ENCODE measurements around the gene RBFOX2. TPM values are rescaled to one million over a fixed set of nuclear protein-coding genes. Genes with fewer than 3 reads are reported as not detected.

The RBFOX2 gene
- total and polyA plus RNA-seq, 2 of the 8 experiments (the other 6 are each of a cell fraction or from before 2014, with no cell fraction given): 121 to 122 TPM

GRCh38 chr22:35861451-35861850 is 167.2 kb downstream of the RBFOX2 start:
- H3K56ac ChIP-seq (replicated peaks; ENCODE audit: insufficient read length, low read depth, low read length): no peak overlapping the region
- 87% methylated on average over 4 of the region's 4 CpGs; no CpG with 5 or more reads in 1 of the 2 experiments for WGBS, 2 experiments (ENCODE audit: extremely low coverage in 1 of 2, insufficient coverage in 1 of 2, insufficient read length in 1 of 2, insufficient replicate concordance in 2 of 2, low coverage in 1 of 2, low lambda C conversion rate in 2 of 2, missing lambda C conversion rate in 1 of 2)
- no peaks in the 10 kb centered on the region for H3K23me2 ChIP-seq (ENCODE audit: low read depth, low read length)
- POLR2A ChIA-PET (ENCODE audit: partially characterized antibody): no interaction called here
- no peak overlapping the region for H4K8ac ChIP-seq (ENCODE audit: extremely low read depth, insufficient read depth, low read length)
- H4K91ac ChIP-seq (replicated peaks; ENCODE audit: insufficient read length, low read length): no peak overlapping the region
- no peak overlapping the region for H2BK12ac ChIP-seq (ENCODE audit: low read depth, low read length)
- DNase-seq (ENCODE audit: low read depth in 1 of 2, low spot score in 2 of 2) (no peak), FAIRE-seq (no peak)
- CTCF ChIA-PET (ENCODE audit: partially characterized antibody): interaction anchor here (0.8 kb wide), 1 partner anchor 12 kb away, joined by 3 read pairs; no protein-coding TSS in a partner anchor
- H3K27ac ChIP-seq (ENCODE audit: low read depth, low read length): no peak overlapping the region
- no peak overlapping the region for H3K4ac ChIP-seq (replicated peaks; ENCODE audit: insufficient read length, low read depth, low read length)
- peaks cover 0 to 16% (median 12%) of the 10 kb centered on the region in 4 experiments; a peak in 3 of 7 replicates for H3K4me1 ChIP-seq (replicated peaks in 1 of 4; ENCODE audit: control insufficient read depth in 3 of 4, insufficient read depth in 4 of 4, low read length in 3 of 4)
- H4K20me1 ChIP-seq (replicated peaks in 1 of 2; ENCODE audit: control insufficient read depth in 1 of 2, insufficient read depth in 2 of 2, low read length in 2 of 2): peaks cover 3 to 6% of the 10 kb centered on the region in 2 experiments
- no peak overlapping the region for H2BK5ac ChIP-seq (ENCODE audit: low read depth, low read length)
- H3K36me3 ChIP-seq (ENCODE audit: control insufficient read depth in 2 of 4, insufficient read depth in 4 of 4, low read length in 3 of 4): no peaks in the 10 kb centered on the region
- no peak overlapping the region for H2BK15ac ChIP-seq (ENCODE audit: low read length)
- H2AK5ac ChIP-seq (ENCODE audit: low read depth, low read length): no peak overlapping the region
- H3K79me1 ChIP-seq (ENCODE audit: low read depth, low read length): peaks cover 5% of the 10 kb centered on the region; the same call in 1 of the 2 replicates
- H2AFZ ChIP-seq (ENCODE audit: low read length): no peak overlapping the region
- H4K5ac ChIP-seq (ENCODE audit: insufficient read length, low read depth, low read length): no peak overlapping the region
- no peak overlapping the region for H2BK20ac ChIP-seq (ENCODE audit: low read length)
- H2BK120ac ChIP-seq (replicated peaks; ENCODE audit: low read depth, low read length): no peak overlapping the region
- H3K79me2 ChIP-seq (ENCODE audit: control insufficient read depth in 1 of 2, insufficient read depth in 2 of 2, low read length in 2 of 2): peaks cover 0 to 66% of the 10 kb centered on the region in 2 experiments; a peak in 2 of 4 replicates
- no peak overlapping the region for H3K4me2 ChIP-seq (ENCODE audit: insufficient read depth in 1 of 2, low read depth in 2 of 2, low read length in 2 of 2)
- no peaks in the 10 kb centered on the region for H3K27me3 ChIP-seq (replicated peaks in 1 of 4; ENCODE audit: control insufficient read depth in 3 of 4, extremely low read depth in 1 of 4, insufficient read depth in 3 of 4, low read length in 3 of 4)
- H3K9ac ChIP-seq (replicated peaks in 1 of 4; ENCODE audit: extremely low read depth in 1 of 4, low read depth in 3 of 4, low read length in 3 of 4): no peak overlapping the region
- no peak overlapping the region for H3K4me3 ChIP-seq (ENCODE audit: extremely low read depth in 1 of 4, insufficient read depth in 2 of 4, low read depth in 3 of 4, low read length in 4 of 4)
- H3K18ac ChIP-seq (ENCODE audit: extremely low read depth, low read length): no peak overlapping the region
- no peaks in the 10 kb centered on the region for H3K9me3 ChIP-seq (ENCODE audit: insufficient read depth in 2 of 2, low read depth in 1 of 2, low read length in 1 of 2)
- H3K14ac ChIP-seq (ENCODE audit: insufficient read length): no peak overlapping the region
- H3K23ac ChIP-seq (ENCODE audit: insufficient read length): no peak overlapping the region
- no peak for TF ChIP-seq JUND (IDR thresholded peaks at IDR 0.05; ENCODE audit: low read length)
- no peak for TF ChIP-seq POLR2AphosphoS5 (IDR thresholded peaks at IDR 0.05; ENCODE audit: low read depth, low read length)
- TF ChIP-seq BRCA1 (IDR thresholded peaks at IDR 0.05; ENCODE audit: low read depth, low read length): no peak
- TF ChIP-seq RNF2 (IDR thresholded peaks at IDR 0.05; ENCODE audit: borderline replicate concordance, low read depth, low read length, missing control alignments, poor library complexity, severe bottlenecking): no peak
- no peak for TF ChIP-seq BACH1 (IDR thresholded peaks at IDR 0.05; ENCODE audit: low read length)
- TF ChIP-seq JUN (IDR thresholded peaks at IDR 0.05; ENCODE audit: low read depth, low read length): no peak
- TF ChIP-seq CHD1 (IDR thresholded peaks at IDR 0.05; ENCODE audit: low read depth, low read length): no peak
- TF ChIP-seq TAF1 (IDR thresholded peaks at IDR 0.05; ENCODE audit: low read depth, low read length): no peak
- no peak for TF ChIP-seq POU5F1 (IDR thresholded peaks at IDR 0.05; ENCODE audit: low read depth, low read length)
- TF ChIP-seq CBX8 (IDR thresholded peaks at IDR 0.05; ENCODE audit: borderline replicate concordance, low read depth, low read length): no peak
- TF ChIP-seq ATF3 (IDR thresholded peaks at IDR 0.05; ENCODE audit: insufficient read depth, low read depth, low read length): no peak
- no peak for TF ChIP-seq GTF2F1 (IDR thresholded peaks at IDR 0.05; ENCODE audit: borderline replicate concordance, low read depth, low read length)
- no peak for TF ChIP-seq RAD21 (IDR thresholded peaks at IDR 0.05 in 1 of 2, conservative IDR thresholded peaks at IDR 0.05 in 1 of 2; ENCODE audit: low read depth in 2 of 2, low read length in 2 of 2)
- no peak for TF ChIP-seq TEAD4 (IDR thresholded peaks at IDR 0.05; ENCODE audit: low read depth, low read length)

Data from H1 (cell line).